Stimulated activated naive CD4-positive, alpha-beta T cell treated with Interleukin-2 at 50 U/mL for 16 hours (primary cell): Measurements from ENCODE around the gene NBEA.

Experiments used
- DNase-seq: peaks from one replicate; lab custom pipeline; 2025; lab: John Stamatoyannopoulos, UW

The NBEA gene

DNA sequence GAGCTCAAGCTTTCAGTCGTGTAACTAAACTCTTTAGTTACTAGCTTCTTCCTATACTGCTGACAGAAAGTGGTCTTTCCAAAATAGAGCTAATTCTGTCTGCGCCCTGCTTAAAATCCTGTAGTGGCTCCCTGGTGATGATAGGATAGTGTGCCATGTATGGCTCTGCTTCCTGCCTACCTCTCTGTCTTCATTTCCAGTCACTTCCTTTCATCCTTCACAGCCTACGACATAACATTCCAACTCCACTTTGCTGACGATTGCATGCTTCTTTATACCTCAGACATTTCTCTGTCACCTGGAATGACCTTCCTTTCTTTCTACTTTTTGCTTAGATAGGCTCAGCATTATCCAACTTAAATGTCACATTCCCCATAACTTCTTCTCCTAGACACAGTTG, 343.6 kb downstream of the NBEA start:
- no peak for DNase-seq

DNA sequence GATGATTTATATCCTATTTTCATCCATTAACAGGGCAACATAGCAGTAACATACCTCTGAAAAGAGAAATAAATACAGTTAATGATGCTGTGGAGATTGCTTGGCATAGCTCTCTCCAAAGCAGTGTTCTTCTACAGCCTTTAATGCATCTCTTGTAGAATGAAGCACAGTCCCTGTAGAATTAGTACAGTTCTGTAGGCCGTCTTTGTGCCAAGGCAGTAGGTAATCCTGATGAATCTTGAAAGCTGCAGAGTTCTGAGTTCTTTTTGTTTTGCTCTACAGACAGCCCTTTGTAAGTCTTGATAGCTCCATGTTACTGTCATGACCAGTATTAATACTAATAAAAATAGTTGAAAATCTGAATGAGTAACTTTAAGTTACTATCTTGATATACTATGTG, 350.3 kb downstream of the NBEA start:
- DNase-seq = no peak

DNA sequence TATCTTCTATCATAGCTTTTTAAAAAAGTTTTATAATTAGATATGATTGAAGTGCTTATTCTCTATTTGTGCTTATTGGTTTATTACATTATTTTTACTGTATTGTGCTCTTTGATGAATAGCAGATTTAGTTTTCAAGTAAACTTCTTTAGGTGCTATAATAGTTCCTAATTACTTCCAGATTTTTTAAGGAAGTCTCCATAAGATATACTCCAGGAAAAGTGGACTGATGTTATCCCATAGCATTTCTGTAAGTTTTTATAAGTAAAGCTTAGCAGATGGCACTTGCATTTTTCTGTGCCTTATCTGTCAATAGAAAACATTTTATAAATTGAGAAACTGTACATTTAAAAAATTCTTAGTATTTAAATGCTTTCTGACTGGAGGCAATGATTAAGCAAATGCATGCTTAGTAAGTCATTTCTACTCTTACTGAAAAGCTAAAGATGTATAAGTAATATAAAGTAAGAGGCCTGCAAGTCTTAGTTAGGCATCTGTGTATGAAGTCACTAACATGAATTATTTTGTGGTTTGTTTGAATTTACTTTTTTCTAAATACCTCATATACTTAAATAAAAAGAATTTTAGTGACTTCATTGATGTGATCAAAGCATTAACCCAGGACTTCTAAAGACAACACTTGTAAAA, 351.6 kb downstream of the NBEA start:
- no peak for DNase-seq

DNA sequence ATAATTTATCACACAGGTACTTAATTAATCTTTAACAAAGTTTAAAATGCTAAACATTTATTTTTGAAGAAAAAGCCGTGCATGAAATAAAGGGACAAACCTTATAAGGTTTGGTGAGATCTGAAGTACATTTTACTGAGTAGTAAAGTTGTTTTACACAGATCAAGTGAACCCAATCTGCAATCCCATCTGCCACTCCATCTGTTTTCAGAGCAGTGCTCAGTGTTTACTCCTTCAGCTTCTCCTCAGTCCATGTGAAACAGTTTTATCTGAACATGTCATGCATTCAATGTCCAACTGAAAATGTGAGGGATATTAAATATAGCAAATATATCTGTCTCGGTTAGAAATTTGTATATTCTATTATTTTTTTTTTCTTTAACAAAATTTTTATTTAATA, 367.6 kb downstream of the NBEA start:
- DNase-seq = no peak

DNA sequence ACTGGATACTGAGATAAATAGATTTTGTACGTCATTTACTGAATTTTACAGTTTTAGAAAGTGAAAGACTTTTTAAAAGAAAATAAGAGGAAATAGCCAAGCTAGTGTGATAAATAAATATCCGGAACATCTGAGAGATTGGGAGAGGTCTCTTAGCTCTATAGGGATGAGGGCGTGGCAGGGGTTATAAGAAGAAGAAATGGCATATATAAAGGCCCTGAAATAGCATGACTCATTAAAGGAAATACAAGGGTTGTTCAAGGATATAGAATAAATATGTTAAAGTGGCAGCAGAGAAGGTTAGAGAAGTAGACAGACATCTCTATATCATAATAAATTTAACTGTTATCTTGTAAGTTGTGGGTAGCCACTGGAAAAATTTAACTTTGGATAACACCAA, 390.1 kb downstream of the NBEA start:
- DNase-seq = no peak

DNA sequence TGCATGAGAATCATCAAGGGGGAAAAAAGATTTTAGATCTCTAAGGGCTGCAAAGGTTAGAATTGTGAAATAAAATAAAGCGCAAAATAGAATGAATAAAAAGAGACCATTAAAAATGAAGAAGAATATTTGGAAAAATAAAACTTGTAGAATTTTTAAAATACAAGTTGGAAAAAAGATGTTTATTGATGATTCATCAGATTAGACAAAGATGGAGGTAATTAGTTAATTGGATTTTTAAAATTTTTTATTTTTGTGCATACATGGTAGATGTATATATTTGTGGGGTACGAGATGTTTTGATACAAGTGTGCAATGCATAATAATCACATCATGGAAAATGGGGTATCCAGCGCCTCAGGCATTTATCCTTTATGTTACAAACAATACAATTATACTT, 391.1 kb downstream of the NBEA start:
- no peak for DNase-seq

DNA sequence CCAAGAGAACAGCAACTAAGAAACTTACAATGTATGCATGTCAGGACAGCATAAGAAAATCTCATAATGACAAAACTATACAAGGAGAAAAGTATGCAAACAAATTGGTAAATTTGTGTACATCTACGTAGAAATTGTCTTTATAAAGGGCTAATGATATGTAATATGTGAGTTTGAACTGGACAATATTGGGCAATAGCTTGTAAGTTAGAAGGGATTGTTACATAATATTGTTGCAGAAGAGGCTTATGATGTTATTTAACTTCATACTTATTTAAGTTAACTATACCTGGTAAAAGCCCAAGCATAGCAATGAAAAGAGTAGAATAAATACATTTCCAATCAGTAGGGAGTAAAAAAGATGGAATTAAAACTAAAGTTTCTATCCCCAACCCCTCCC, 400.4 kb downstream of the NBEA start:
- no peak for DNase-seq

DNA sequence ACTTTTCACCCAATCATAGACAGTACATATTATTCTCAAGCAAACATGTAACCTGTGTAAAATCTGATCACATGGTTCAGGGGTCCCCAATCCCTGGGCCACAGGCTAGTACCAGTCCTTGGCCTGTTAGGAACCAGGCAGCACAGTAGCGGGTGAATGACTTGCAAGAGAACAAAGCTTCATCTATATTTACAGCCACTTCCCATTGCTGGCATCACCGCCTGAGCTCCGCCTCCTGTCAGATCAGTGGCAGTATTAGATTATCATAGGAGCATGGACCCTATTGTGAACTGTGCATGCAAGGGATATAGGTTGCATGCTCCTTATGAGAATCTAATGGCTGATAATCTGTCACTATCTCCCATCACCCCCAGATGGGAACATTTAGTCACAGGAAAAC, 401.3 kb downstream of the NBEA start:
- no peak for DNase-seq

DNA sequence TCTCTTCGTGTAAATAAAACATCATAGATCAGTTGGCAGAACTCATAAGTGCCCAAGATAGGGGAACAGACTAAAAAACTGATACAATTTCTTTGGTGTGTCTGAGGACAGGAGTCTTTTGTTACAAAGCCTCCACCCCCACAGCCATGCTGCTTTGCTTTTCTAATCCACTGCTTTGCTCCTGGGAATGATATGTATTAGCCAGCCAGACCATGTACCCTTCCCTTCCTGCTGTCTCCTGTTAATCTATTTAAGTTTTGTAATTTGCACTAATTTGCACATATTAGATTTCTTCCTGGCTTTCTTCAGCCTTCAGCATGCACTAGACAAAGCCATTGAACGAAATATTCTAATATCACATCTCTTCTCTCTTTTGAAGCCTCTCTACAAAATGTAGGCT, 403.9 kb downstream of the NBEA start:
- no peak for DNase-seq

DNA sequence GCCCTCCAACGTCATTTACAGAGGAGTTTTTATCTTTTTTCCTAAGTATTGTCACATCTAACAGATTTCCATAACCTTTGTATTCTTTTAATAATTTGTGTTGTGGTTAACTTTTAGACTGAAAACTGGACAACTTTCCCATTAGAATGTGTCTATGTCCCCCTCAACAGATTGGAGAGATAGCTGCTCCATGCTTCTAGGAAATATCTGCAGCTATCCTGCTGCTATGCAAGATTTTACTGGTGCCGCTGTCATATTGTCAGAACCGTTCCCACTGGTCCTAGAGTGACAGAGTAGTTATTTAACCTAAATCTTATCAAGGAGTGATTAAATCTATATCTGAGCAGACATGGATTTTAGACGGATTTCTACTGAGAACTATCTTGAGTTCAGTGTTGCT, 404.4 kb downstream of the NBEA start:
- DNase-seq = no peak

DNA sequence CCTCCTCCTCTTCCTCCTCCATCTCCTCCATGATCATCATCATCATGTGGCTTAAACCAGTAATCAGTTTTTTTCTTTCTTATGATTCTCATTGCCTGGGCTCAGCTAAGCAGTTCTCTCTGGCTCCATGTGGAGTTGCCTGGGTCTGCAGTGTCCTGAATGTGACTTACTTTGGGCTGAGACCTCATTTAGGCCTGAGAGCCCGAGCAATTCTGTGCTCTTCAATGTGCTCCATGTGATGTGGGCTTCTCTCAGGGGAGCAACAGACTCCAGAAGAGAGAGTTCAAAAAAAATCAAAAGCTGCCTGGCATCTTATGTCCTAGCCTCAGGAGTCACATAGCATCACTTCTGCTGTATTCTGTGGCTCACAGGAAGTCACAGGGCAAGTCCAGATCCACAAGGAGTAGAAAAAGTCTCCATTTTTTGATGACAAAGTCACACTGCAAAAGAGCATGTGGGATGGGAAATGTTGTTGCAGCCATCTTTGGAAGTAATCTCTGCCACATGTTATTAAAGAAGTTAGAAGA, 405.7 kb downstream of the NBEA start:
- no peak for DNase-seq

DNA sequence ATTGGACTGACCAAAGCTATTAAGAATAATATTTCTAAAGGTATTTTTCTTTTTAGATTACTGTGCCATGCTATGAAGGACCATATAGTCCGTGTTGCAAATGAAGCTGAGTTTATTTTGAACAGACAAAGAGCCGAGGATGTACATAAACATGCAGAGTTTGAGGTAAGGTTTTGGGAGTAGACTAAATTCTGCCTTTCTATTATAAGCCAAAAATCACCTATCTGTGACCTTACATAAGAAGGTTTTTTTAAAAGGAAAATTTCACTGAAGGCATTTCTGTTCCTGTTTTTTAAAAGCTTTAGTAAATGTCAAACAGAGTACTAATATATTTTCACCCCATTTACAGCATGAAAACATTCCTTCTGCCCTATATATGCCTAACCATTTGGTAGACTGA, 407.0 kb downstream of the NBEA start:
- DNase-seq = no peak

DNA sequence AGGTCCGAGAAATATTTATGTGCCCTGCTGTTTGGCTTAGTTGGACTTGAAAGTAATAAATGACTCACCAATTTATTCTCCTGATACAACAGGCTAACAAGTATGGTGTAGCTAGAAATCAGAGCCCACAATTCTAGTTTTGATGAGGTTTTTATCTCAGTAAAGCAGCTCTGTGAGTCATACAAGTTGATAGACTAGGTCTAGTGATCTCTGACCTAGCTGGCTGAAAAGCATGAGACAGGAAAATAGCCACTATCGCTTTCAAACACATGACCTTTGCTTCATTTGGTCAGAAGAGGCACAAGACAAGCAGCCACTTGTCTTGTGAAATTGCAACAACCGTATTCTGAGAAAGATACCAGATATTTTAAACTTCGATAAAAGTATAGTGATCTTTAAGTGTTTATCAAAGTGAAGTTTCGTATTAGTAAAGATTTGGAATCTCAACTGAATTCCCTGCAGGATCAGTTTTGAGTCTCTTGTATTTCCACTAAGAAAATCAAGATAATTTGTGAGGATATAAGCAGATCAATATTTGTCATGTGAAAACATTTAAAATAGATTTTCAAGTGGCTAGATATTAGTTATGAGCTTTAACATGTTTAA, 407.7 kb downstream of the NBEA start:
- DNase-seq = no peak

DNA sequence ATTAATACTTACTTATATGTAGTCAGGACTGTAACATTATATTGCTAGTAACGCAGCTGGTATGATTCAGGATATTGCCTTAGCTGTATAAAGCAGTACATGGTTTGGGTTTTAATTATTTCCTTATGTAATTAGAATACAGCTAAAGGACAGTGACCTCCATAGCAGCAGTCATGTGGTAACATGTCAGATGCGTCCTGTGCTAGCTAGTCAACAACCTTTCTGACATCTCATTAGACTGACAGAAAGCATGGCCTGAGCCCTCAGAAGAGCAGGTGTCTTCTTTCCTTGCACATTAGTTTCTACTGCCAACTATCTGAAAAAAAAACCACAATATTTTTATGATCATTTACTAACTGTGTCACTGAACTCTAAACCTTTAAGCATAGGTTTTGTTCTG, 412.2 kb downstream of the NBEA start:
- no peak for DNase-seq

DNA sequence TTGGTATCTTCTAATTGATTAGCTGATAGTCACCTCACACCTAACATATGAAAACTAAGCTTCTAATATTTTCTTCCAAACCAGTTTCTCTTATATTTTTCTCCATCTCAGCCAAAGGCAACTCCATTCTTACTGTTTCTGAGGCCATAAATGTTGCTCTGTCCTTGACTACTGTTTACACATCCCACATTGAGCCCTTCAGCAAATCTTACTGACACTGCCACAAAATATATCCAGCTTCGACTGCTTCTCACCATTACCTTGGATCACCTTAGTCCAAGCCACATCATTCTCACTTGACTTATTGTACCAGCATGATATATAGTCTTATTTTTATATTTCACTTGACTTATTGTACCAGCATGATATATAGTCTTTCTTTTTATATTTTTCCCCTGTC, 412.8 kb downstream of the NBEA start:
- no peak for DNase-seq

DNA sequence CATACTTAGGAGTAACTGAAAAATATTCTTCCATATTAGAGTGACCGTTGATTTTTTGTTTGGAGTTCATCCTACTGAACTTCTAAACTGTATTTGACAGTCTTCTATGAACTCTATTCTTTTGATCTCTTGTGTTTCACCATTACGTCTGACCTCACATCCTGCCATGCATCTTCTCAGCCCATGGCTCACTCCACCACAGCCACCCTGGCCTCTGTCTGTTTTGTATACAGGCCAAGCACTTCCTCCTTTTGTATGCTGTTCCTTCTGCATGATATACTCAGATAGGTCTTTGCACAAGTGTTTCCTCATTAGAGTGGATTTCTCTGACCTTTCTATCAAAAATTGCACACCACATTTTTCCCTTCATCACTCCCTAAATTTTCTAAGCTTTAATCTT, 414.5 kb downstream of the NBEA start:
- no peak for DNase-seq

DNA sequence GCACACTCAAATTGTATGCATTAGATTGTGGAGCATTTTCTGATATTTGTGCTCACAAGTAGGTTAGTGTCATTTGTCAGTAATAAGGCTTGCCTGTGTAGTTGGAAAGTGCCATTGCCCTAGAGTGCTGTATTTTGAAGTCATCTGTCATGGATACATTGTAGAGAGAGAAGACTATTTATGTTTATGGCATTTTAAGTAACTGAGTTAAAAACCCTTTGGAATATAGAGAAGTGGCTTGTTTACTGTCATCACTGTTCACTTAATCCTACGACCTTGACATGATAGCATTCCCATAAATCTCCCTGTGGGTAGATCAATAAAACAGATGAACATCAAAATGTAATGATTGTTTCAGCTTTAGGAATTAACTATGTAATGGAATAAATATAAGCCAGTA, 423.8 kb downstream of the NBEA start:
- no peak for DNase-seq

DNA sequence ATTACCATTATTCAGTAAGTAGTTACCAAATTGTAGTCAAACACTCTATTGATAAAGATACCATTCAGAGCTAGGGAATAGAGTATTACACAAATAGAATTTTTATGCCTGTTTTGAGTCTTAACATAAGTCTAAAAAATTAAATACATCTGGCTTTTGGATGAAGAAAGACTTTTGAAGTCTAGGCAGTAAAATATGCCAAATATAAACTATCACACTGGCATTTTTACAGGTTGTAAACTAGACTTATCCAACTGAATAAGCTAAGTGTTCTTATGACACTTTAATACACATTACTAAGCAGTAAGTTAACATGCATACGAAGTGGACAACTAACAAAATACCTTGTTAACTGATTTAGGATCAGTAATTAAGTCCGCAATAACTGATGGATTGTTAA, 425.5 kb downstream of the NBEA start:
- DNase-seq = no peak

DNA sequence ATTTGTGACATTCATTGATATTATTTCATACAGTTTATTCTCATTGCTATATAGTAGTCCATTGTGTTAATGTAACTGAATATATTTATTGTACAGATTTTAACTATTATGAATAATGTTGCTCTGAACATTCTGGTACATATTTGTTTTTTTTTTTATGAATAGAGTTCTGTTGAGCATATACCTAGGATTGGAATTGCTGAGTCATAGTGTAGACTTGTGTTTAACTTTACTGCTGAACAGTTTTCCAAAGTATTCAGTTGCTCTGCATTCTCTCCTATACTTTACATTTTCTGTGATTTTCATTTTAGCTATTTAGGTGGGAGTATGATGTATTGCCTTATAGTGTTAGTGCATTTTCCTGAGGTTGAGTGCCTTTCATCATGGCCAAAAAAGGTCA, 436.9 kb downstream of the NBEA start:
- DNase-seq = no peak

DNA sequence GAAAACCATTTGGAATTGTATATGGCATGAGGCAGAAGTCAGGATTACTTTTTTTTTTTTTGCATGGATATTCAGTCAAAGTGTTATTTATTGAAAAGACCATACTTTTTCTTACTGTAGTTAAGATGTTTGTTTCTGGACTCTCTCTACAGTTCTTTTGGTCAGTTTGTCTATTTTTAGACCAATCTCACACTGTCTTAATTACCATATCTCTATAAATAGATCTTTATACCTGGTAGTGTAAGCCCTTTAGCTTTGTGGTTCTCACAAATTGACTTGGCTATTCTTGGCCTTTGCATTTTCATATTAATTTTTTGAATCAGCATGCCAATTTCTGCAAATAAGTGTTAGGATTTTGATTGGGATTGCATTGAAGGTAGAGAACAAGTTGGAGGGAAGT, 437.6 kb downstream of the NBEA start:
- no peak for DNase-seq

DNA sequence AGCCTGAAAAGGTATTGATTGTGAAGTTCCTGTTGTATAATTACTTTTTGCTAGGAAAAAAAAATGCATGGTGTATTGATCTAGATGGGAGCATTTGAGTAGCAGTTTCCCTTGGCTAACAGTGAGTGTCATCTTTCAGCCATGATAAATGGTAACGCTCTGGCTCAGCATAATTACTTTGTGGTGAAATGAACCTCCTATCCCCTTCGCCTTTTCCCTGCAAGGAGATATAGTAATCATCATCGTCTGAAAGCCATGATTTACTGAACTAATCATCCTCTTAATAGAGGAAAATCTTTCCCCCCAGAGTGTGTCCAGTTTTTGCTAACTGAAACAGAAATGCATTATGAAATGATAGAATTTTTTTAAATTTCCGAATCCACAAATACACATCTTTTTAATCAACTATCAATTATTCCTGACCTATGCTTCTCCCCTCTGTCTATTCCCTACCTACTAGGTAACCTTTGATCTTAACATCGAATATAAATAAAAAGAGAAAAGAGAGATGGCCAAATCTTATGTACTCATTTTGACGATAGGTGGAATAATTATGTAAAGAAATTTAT, 445.7 kb downstream of the NBEA start:
- DNase-seq = no peak

DNA sequence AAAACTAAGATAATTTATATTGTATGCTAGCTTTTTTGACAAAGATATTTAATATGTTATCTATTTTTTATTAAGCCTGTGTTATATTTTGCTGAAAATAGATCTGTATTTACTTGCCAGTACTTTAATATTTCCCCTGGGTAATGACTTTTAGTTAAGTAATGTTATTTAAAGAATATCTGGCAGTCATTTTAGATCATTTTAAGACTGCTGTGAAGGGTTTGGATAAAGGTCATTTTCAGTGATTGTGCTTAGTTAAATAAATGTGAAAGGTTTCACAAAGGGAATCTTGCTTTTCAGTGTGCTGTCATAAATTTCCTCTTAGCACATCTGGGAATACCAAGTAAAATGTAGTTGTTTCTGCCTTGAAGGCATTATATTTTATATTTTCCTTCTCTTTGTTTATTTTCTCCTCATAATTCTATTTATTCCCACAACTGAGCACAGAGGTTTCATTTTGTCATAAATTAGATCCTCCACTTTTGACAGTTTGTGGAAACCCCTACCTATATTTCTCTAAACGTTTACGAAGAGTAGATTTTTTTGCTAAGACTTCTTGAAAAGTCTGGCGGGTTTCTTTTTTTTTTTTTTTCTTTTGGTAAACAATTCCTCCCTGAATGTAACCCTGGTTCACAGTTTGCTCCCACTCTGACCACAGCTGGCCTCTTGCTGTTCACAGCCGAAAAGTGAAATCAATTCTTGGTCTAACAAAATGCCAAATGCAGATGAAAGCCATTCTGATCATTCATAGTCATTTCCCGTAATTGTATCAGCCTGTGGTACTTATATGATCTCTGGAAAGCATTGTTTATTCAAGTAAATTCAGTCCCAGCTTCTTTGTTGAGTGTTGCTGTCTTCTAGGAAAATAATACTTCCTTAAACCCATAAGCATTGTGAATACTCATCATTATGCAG, 446.6 kb downstream of the NBEA start:
- no peak for DNase-seq

DNA sequence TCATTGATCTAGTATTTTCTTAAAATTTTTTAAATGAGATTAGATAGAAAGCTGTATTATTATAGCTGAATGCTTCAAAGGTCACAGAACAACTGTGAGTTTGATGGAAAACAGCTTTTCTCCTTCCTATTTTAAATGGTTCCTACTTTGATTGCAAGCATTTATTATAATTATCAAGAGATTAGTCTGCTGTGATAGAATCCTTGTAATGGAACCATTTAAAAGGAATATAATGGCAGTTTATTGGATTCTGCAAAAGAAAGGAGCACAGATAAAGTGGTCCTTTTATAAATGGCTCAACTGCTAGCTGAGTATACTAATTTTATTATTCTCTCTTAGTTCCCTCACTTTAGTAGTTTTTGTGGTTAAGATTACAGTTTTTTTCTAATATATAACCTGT, 447.5 kb downstream of the NBEA start:
- DNase-seq = no peak
